ENCODE measurements around the gene CLIP1.
A peak's percentile ranks its signal among the peaks of the same experiment; 100 is the strongest.
"Not testable (repeated sequence)": the region's sequence is repeated elsewhere in the genome, so short reads cannot be mapped to it uniquely, and the experiment has no call there.

CLIP1 gene

DNA sequence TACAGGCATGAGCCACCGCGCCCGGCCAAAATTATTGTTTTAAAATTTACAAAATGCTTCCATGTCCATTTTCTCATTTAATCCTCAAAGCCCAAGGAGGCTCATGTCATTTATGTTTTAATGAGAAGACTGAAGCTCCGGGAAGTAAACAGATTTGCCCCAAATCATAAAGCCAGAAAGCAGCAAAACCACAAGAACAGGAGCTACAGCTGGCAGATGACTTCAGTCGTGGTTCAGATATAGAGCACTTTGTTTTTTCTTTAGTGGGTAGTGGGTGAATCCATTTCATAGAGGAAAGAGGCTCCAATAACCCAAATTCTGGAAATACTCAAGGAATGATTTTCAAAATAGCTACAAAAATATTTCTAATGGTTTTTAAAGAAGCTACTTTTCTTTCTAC, 110.8 kb downstream of the CLIP1 start:
- no peak for DNase-seq (ENCODE audit: low read depth, low spot score)

DNA sequence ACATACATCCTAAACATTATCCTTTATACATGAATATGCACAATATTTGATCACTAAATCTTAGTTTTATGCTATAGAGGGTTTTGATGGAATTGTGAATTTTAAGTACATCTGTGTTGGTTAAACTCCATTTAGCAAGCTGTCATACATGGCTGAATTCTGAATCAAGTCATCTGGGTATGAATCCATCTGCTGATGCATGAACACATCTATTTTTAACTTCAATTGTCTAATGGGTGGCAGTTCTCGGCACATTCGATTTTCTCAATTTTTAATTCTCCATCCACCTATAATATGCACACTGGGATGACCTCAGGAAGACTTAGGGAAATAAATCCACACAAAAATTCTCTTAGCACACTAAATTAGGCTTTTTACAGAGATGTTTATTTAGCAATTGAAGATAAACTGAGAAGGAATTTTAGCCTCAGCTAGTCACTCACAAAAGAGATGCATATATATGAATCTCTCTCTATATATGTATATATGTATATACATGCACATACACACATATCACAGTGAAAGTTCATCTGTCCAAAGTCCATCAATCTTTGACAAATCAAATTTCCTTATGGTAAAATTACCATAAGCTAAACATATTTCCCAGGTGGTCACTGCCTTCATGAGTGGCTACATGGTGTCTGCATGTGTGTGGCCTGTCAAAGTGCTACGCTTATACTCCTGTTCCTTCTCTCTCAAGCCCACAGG, 111.7 kb downstream of the CLIP1 start:
- no peak for DNase-seq (ENCODE audit: low read depth, low spot score)

DNA sequence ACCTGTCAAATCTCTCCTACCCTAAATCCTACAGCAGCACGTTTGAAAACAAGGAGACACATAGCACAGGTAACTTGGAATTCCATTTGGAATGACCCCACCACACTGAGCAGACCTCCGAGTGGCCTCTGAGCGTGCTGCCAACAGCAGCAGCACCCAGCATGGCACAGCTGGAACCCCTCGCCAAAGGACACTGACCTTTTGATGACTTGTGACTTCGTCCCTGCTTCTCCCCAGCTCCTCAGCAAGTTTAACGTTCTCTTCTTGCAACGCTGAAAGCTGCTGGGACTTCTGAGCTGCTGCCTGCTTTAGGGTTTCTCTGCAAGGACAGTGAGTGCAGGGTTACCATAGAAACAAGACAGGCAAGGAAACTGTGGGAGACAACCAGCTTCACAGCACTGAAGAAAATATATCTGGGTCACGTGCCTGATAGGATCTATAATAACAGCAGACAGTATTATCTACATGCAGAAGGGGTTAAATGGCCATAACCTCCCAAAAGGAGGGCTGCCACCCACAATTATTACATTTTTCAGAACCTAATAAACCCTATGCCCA, 112.8 kb downstream of the CLIP1 start:
- DNase-seq (ENCODE audit: low read depth, low spot score), result no peak

DNA sequence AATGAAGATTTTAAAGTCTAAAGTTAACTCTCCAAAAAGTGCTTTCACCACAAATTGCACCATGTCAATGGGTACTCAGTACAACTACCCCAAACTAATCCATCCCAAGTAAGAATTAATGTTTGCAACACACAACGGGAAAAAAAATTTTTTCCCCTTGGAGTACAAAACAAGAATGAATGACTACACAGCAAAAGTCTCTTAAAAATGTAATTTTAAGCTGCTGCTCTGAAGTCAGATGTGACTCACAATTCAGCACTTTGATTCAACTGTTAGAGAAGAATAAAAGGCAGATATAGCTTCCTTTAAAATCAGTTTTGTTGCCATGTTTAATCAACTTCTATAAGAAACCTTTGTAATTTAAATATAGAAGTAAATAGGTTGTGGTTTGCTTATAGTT, 113.7 kb downstream of the CLIP1 start:
- no peak for DNase-seq (ENCODE audit: low read depth, low spot score)

DNA sequence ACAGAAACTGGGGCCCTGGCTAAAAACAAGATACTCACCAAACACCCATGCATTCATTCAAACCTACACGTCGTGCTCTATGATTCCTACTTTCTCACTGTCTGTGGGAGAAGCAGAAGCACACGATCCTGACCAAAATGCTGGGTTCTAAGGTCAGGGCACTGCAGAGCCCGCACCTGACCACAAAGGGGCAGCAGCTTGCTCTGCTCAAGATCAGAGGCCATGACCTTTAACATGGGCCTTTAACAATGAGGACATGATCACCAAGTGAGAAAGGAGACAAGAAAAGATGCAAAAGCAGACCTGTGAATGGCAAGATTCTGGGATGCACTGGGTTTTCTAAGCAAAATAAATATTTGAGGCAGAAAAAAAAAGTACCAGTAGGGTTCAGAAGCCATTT, 116.1 kb downstream of the CLIP1 start:
- no peak for DNase-seq (ENCODE audit: low read depth, low spot score)

DNA sequence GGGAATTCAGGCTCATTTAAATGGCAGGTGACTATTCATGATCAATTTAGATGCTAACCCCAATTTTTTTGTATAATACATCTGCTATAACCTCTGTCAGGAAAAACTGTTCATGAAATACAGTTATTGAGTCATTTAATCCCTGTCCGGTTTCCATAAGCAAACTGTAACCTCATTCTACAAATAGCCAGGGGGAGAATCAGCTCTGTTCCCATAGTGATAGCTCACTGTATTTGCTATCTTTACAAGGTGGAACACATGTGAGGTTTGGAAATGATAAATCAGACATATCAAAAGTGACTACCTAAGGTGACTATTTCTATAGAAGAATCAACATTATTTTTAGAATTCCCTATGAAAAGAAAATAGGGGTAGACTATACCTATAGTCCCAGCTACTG, 117.5 kb downstream of the CLIP1 start:
- no peak for DNase-seq (ENCODE audit: low read depth, low spot score)

DNA sequence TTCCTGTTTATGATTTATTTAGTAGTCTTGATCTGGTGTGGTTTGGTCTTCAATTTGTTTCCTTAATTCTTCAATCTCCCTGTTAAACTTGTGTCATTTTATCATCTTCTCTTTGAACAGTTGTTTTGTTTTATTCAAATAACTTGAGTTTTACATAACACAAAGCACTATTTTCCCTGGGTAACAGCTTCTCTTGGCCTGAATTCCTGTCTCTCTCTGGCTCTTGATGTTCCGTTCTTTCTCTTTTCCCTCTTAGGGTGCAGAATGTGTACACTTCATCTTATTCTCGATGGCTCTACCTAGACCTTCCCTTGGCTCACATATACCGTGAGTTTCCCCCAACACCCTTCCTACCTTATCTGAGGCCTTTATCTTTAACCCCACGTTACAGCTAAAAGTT, 119.4 kb downstream of the CLIP1 start:
- DNase-seq (ENCODE audit: low read depth, low spot score), result no peak

DNA sequence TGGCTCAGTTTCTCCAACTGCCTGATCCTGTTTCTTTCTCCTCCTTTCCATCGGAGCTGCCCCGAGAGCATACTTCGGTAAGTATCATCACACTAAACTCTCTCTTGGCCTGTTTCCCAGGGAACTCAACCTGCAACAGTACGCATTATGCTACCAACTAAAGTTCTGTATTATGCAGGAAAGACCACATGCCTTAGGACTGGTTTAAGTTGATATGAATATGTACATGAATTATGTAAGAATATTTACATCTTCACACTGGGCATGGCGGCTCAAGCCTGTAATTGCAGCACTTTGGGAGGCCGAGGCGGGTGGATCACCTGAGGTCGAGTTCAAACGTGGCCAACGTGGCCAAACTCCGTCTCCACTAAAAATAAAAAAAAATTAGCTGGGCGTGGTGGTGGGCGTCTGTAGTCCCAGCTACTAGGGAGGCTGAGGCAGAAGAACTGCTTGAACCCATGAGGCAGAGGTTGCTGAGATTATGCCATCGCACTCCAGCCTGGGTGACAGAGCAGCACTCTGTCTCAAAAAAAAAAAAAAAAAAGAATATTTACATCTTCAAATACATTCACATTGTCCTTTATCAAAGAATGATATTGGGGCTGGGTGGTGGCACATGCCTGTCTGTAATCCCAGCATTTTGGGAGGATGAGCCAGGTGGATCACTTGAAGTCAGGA, 124.3 kb downstream of the CLIP1 start:
- no peak for DNase-seq (ENCODE audit: low read depth, low spot score)

DNA sequence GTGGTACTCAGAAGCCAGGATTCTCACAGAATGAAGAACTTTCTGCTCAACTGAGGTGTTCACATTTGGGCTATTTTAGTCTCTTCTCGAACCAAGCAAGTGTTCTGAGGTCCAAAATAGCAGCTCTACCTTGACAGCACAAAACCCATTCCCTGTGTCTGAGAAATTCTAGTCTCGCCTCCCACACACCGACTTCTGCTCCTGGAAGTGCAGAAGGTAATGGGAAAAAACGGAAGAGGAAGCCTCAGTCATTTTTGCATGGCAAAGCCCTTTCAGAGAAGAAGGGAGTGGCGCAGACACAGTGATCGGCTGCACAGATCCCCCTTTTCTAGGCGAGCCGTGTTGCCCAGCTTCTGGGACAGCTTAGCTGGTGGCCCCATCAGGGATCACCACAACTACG, 125.0 kb downstream of the CLIP1 start:
- no peak for DNase-seq (ENCODE audit: low read depth, low spot score)

DNA sequence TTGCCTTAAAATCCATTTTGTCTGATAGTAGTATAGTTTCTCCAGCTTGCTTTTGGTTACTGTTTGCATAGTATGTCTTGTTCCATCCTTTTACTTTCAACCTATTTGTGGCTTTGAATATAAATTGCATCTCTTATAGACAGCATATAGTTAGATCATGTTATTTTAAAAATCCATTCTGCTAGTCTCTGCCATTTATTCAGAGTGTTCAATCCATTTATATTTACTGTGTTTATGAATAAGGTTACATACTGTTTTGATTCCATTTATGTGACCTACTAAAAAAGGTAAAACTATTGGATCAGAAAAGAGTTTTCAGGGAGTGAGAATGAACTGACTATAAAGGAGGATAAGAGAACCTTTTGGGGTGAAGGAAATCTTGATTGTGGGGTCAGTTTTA, 126.6 kb downstream of the CLIP1 start:
- DNase-seq (ENCODE audit: low read depth, low spot score), result no peak

DNA sequence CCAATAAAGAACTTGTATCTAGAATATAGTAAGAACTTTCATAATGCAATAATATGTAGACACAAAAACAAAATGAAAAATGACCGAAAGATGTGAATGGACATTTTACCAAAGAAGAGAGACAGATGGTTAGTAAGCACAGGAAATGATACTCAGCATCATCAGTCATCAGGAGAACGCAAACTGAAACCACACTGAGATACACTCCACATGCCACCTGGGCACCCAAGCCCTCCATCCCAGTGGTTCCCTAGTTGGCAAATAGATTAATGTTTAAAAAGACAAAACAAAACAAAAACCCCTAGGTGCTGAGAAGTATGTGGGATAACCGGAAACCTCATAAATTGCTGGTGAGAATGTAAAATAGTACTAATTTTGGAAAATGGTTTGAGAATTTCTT, 129.4 kb downstream of the CLIP1 start:
- DNase-seq (ENCODE audit: low read depth, low spot score), result no peak

DNA sequence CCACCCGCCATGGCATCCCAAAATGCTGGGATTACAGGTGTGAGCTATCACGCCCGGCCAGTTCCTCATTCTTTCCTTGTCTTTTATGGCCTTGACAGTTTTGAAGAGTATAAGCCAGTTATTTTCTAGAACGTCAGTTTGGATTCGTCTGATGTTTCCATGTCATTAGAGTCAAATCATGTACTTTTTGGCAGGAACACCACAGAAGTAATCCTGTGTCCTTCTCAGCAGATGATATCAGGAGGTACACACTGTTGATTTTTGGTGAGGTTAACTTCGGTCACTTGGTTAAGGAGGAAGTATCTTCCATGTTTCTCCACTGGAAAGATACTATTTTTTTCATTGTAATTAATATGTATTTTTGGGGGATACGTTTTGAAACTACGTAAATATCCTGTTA, 131.0 kb downstream of the CLIP1 start:
- no peak for DNase-seq (ENCODE audit: low read depth, low spot score)

DNA sequence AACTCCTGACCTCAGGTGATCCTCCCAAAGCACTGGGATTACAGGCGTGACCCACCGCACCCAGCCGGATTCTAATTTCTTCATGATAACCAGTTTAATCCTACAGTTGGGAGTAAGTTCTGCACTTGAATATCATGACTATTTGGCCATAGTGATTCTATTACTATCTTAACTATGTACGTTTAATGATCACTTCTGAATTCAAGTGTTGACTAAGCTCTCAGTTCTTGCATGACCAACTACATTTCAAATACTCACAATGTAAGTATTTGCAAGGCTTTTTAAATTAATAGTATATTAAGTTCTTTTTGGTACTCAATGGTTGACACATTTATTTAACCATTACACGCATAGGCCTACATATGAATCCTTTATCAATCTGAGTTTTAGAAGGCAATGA, 138.8 kb downstream of the CLIP1 start:
- no peak for DNase-seq (ENCODE audit: low read depth, low spot score)

DNA sequence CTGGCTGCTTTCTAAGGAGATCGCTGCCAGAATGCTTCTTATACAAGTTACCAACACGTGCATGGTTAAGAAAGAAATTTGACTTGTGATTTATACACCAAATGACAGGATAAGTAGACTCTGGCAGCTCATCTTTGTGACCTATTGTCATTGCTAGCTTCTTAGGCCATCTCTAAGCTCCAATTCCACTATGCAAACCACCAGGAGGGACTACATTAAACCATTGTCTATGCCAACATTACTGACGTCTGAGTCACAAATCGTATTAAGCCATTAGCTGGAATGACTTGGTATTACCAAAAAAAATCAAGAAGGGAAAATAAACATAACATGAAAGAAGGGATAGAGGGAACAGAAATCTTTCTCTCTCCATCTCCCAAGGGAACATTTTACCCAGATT, 140.4 kb downstream of the CLIP1 start:
- DNase-seq (ENCODE audit: low read depth, low spot score), result peak; percentile 10

DNA sequence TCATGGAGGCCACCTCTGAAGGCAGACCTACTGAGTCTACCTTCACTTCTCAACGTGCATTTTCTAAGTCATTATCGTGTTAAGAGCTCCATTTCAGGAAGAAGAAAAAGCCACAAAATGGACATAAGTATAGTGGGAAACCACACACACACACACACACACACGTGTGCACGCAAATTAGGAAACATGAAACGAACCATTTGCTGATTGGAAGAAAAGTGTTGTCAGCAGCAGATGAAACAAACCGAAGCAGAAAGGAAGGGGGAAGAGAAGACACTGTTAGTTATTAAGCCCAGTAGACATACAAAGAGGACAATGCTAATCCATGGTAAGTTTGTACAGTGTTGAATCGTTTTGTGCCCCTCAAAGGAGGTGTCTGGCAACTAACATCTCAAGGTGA, 146.2 kb downstream of the CLIP1 start:
- no peak for DNase-seq (ENCODE audit: low read depth, low spot score)

DNA sequence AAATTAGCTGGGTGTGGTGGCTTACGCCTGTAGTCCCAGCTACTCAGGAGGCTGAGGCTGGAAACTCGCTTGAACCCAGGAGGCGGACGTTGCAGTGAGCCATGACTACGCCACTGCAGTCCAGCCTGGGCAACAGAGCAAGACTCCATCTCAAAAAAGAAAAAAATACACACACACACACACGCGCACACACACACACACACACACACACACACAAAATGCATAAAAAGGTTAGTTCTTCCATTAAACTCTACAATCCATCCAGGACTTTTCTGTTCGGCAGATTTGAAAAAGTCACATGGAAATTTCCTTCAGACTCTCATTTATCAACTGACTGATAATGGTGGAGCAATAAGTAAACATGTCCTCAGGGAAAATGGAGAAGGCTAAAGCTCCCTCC, 147.0 kb downstream of the CLIP1 start:
- no peak for DNase-seq (ENCODE audit: low read depth, low spot score)

DNA sequence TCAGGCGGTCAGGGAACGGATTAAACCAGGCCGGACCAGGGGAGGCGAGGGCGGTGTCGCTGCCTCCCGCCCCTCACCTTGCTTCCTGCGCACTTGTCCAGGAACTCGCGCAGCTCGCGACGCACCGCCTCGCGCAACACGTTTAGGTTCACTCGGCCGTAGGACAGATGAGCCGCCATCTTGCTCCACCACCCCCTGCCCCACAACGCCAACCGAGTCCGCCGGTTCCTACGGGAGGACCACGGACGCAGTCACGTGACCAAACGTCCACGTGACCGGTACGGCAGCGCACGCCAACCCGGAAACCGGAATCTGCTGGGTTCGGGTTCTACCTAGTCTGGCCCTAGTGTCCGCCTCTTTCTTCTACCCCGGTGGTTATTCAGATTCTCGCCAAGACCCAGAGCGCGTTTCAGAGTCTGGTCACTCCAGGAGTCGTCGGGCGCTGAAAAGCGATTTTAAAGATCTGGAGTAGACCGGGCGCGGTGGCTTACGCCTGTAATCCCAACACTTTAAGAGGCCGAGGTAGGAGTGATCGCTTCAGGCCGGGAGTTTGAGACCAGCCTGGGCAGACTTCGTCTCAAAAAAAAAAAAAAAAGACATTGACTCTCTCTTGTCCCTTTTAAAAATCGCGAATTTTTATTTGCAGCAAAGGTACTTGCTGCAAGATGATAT, 156.1 kb downstream of the CLIP1 start, which contains the start of gene VPS33A:
VPS33A (minus strand) TSS at position 265 of the 672 bp plus-strand sequence; CDS start at position 179, 86 bp downstream.
- DNase-seq (ENCODE audit: low read depth, low spot score), result peak; percentile 94

DNA sequence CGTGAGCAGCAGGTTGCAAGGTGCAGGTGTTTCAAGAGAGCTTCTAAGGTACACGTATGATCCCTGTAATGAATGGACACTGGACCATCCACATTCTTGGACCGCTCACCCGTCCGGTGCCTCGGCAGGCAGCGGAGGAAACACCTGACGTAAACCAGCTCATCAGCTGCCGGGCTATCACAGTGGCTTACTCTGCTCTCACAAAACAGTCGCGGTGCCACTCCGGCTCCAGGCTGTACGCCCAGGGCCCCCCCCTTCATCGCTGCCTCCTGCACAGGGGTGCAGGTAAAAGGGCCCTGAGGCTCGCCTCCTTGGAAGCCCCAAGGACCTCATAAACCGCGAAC, 156.6 kb downstream of the CLIP1 start:
- DNase-seq (ENCODE audit: low read depth, low spot score), result no peak

DNA sequence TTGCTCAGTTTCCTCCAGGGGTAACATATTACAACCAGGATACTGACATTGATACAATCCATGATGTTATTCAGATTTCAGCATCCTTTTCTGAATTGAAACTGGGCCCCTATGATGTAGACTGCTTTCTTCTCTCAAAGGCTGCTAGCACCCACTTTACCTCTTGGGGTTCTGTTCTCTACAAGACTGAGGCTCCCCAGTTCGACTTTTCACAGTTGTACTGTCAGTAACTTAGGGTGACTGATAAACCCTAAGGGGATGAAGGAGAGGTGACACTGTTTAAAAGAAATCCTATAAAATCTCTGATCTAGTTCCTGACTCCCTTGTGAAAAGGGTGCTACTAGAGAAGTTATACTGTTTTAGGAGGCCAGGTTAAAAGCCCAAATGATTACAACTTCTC, 157.0 kb downstream of the CLIP1 start:
- no peak for DNase-seq (ENCODE audit: low read depth, low spot score)

DNA sequence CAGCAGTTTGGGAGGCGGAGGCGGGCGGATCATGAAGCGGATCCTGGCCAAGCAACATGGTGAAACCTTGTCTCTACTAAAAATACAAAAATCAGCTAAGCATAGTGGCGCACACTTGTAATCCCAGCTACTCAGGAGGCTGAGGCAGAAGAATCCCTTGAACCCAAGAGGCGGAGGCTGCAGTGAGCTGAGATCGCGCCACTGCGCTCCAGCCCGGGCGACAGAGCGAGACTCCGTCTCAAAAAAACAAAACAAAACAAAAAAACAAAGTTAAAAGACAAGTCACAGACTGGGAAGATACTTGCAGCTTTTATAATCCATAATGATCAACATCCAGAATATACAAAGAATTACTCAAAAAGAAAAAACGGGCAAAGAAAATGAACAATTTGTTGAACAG, 161.7 kb downstream of the CLIP1 start:
- not testable (repeated sequence) for DNase-seq (ENCODE audit: low read depth, low spot score)

DNA sequence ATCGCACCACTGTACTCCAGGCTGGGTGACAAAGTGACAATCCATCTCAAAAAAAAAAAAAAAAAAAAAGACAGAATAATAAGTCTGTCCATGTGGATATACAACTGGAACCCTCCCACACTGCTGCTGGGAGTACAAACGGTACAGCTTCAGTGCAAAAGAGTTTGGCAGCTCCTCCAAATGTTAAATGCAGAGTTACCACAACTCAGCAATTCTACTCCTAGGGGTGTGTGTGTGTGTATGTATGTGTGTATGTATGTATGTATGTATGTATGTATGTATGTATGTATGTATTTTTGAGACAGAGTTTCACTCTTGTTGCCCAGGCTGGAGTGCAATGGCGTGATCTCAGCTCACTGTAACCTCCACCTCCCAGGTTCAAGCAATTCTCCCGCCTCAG, 163.5 kb downstream of the CLIP1 start:
- not testable (repeated sequence) for DNase-seq (ENCODE audit: low read depth, low spot score)

DNA sequence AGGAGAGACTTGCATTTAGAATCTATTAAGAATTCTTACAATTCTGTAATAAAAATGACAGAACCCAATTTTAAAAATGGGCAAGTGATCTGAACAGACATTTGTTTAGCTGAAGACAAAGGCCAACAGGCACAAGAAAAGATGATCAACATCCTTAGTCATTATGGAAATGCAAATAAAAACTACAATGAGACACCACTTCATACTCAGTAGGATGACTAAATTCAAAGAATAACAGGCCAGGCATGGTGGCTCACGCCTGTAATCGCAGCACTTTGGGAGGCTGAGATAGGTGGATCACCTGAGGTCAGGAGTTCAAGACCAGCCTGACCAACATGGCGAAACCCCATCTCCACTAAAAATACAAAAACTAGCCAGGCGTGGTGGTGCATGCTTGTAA, 164.0 kb downstream of the CLIP1 start:
- DNase-seq (ENCODE audit: low read depth, low spot score), result not testable (repeated sequence)

DNA sequence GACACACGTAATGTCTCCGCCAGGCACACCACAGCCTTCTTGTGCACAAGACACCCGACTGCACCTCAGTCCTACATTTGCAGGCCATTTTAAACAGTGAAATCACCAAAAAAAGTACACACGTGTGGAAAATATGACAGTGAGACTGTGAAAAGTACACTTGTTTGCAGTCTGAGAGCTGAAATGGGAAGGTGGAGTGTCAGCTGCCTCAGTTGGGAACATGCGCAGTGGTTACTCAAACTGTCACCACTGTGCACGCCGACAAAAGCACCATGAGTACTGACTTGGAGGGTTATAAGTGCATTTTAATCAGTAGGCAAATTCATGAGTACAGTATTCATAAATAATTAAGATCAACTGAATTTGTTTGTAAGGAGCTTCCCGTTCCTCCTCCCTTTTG, 171.9 kb downstream of the CLIP1 start:
- no peak for DNase-seq (ENCODE audit: low read depth, low spot score)

Data from smooth muscle cell of the brain vasculature (primary cell).